GM18502 (cell line): ENCODE data around the gene MAPK8.
"Not testable (repeated sequence)": the region's sequence is repeated elsewhere in the genome, so short reads cannot be mapped to it uniquely, and the experiment has no call there.

Experiments
- ATAC-seq: cut with Tn5 transposase; IDR thresholded peaks from one replicate; pipeline ENCODE4 v1.9.1; 2021; ENCODE audit warnings: mild to moderate bottlenecking; ENCODE audit not compliant: unreplicated experiment, poor library complexity

MAPK8 gene

DNA sequence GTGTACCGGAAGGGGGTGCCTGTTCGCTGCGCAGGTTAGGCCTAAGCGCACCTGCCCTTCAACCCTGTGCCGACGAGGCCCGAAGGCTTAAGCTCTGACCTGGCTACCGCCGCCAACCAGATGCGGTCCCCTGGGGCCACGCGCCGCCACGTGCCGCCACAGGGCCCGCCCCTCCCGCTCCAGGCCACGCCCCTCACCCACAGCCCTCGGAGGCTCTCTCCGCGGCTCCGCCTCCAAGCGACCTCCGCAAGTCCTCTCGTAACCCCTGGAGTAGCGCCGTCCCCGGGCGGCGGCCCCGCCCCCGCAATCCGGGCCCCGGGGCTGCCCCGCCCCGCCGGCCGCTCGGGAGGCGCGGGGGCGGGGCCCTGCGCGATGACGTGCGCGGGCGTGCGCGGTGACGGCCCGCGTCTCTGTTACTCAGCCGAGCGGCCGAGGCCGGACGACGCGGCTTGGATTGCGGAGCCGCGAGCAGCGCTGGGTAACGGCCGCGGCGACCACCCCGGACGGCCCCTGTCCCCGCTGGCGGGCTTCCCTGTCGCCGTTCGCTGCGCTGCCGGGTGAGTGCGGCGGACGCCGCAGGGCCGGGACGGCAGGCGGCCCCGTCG lies at the start of gene MAPK8:
MAPK8 (plus strand) TSS at position 413 of the 605 bp plus-strand sequence. CDS start 94,984 bp downstream, outside the sequence.
- ATAC-seq: peak; percentile 84

DNA sequence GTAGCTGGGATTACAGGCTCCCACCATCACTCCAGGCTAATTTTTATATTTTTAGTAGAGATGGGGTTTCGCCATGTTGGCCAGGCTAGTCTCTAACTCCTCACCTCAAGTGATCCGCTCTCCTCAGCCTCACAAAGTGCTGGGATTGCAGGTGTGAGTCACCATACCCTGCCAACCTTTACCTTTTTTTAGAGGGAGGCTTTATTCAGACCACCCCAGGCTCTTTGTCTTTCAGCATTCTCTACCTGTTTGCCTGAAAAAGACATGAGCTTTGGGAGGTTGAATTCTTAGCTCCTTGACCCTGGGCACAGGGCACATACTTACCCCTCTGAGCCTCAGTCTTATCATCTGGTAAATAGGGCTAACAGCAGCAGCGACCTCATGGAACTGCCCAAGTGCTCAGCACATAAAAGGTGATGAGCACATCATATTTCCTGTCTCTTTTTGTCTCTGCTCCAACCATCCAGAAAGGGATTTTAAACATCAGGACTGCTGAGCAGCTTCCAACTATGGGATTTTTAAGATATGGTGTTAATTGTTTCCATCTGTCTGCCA lies 49.0 kb upstream of the MAPK8 start:
- no peak for ATAC-seq

DNA sequence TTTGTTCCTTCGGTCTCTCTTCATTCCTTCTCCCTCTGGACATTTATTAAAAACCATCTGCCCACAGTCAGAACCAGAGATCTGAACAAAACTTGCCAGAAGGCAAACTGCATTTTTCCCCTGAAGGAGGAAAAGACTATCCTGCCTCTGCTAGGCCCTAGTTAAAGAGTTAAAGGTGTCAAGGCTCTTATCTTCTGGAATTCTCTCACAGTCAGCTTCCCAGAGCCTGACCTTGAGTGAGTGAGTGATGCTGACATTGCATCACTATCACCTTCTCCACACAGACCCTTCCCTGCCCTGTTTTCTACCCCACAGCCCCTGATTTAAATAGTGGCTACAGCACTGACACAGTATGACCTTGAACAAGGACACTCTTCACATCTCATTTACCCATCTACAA lies 48.4 kb upstream of the MAPK8 start:
- ATAC-seq: no peak

DNA sequence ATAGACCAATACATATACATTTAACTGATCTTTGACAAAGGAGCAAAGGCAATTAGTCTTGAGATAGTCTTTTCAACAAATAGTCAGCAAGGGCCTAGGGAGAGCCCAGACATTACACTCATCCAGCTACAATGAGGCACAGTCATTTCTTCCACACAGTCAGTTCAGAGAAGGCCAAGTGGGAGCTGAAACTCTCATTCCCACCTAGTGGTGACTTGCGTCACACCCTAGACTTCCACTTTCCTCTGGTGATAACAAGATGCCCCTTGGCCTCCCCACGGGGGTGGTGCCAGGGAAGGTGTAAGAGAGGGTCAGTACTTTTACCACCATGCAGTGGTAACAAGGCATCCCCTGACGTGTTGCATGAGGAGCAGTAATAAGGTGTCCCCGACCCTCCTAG lies 39.9 kb upstream of the MAPK8 start:
- ATAC-seq: no peak

DNA sequence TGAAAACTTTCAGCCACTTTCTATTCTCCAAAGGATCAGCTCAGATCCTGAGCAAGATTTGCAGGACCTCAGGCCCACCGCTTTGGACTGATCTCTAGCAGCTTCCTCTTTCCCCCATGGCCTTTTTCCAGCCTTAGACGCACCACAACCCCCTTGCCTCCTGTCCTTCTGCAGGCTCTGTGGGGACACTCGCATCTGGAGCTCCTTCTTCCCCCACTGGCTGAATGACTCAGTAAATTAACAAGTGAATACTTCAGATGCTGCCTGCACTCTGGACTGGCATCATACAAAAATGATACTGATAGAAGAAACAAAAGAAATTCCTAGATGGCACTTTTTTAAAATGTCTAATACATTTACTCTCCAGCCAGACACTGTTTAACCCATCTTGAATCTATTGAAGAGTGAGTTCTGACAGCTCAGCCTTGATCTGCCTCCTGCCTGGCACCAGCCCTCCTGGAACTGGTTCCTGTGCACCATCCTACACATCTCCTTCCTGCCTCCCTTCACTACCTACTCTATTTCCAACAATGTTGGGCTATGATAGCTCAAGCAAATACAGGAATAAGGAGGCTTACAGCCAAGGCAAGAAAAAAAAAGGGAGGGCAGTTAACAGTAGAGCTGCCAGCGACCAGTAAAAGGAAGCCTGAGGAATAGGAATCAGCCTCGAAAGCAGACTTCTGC lies 35.3 kb upstream of the MAPK8 start:
- no peak for ATAC-seq

DNA sequence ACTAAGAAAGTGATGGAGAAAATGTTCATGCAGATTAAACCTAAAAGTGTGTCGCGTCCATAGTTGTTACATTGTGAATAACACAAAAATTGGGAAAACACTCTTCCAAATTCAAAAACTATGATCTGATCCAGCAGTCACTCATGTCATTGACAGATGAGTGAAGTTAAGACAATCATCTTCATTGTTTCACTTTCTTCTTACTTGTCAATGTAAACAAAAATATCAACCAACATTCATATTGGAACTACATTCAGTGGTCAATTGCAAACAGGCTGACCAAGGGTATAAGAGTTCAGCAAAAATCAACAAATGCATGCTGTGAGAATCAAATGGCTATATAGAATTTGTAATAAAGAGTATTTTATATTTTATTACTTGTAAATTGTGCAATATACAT lies 33.8 kb upstream of the MAPK8 start:
- ATAC-seq: no peak

DNA sequence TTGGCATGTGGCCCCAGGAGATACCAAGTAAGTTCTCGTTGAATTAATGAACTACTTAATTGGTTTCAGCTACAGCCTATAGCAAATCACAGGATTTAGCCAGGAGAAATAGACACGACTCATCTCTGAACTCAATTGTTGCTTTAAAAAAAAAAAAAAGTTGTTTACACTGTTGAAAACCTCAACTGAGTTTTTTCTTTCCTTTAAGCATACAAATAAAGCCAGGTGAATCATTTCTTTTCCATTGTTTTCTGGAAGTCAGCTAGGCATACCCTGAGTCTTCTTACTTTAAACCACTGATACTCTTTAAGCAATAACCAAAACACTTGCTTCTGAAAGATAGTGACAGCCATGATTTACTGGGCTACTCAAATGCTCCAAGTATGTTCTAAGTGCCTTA lies 32.7 kb upstream of the MAPK8 start:
- no peak for ATAC-seq

DNA sequence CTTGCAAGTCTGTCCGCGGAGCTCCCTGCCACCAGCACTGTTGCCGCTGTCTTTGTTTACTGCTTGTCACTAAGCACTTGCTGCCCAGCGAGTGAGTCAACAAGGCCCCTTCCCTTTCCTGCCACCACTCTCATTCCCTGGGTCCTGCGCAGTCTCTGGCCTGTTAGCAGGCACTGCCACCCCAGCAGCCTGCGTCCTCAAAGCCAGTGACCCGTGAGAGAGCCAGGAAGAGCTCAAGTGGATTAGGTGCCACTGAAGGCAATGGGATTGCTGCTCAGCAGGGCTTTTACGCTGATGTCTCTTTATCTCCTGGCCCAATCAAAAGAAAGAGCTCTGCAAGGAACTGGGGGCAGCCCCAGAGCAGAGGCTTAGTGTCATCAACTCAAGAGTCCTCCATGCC lies 31.8 kb upstream of the MAPK8 start, which contains the start of gene FRMPD2:
FRMPD2 (minus strand) TSS at position 61 of the 400 bp plus-strand sequence. CDS start 129 bp downstream, outside the sequence.
- ATAC-seq: no peak

DNA sequence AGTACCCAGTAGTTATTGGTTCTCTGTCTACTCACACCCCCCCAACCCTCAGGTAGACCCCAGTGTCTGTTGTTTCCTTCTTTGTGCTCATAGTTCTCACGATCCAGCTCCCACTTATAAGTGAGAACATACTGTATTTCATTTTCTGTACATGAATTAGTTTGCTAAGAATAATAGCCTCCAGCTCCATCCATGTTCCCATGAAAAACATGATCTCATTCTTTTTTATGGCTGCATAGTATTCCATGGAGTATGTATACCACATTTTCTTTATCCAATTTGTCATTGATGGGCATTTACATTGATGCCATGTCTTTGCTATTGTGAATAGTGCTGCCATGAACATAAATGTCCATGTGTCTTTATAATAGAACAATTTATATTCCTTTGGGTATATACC lies 29.4 kb upstream of the MAPK8 start:
- ATAC-seq: no peak

DNA sequence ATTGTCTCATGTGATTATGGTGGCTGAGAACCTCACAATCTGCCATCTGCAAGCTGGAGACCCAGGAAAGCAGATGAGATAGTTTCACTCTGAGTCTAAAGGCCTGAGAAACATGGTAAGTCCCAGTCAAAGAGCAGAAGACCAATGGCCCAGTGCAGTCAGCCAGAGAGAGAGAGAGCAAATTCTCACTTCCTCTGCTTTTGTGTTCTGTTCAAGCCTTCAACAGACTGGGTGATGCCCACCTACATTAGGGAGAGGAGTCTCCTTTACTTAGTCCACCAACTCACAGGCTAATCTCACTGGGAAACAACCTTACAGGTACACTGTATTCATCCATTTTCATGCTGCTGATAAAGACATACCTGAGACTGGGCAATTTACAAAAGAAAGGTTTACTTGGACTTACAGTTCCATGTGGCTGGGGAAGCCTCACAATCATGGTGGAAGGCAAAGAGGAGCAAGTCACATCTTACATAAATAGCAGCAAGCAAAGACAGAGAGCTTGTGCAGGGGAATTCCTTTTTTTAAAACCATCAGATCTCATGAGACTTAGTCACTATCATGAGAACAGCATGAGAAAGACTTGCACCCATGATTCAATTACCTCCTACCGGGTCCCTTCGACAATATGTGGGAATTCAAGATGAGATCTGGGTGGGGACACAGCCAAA lies 27.3 kb upstream of the MAPK8 start:
- peak; percentile 90 for ATAC-seq

DNA sequence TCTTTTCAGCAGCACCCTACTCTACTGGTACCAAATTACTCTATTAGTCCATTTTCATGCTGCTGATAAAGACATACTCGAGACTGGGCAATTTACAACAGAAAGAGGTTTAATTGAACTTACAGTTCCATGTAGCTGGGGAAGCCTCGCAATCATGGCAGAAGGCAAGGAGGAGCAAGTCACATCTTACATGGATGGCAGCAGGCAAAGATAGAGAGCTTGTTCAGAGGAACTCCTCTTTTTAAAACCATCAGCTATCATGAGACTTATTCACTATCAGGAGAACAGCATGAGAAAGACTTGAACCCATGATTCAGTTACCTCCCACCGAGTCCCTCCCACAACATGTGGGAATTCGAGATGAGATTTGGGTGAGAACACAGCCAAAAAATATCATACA lies 24.8 kb upstream of the MAPK8 start:
- ATAC-seq: not testable (repeated sequence)

DNA sequence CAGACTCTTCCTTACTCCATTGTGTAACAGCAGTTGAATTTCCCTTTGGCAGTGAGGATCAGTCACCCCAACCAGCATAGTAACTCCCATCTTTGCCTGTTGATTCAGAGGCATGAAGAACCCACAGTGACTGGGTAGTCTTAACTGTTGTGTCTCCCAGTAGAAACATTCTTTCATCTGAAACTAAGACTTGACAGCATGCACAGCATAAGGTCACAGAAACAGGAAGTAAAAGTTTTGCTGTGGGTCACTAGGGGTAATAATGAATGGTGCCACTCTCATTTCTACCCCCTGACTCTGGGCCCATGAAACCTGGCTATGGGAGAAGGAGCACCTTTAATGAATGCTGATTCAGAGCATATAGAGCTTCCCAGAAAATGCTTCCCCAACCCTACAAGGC lies 23.6 kb upstream of the MAPK8 start:
- peak; percentile 66 for ATAC-seq

DNA sequence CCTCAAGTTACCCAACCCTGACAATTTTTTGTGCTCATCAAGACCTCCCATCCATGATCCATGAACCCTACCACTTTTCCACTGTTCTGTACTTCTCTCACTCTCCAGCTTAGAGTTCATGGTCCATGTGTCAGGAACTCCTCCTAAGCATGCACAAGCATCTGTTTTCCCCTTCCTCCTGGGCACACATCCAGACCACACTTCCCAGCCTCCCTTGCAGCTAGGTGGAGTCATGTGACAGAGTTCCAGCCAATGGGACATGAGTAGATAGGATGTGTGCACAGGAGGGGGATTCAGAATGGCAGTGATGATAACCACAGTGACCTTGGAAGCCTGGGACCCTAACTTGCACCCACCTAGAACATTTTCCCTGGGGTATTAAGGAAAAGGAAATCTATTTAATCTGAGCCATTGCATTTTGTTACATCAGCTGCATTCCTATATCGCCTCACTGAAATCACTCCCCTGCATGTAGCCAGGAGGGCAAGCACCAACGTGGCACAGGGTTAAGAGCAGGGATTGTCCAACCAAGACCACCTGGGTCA lies 22.4 kb upstream of the MAPK8 start:
- ATAC-seq: no peak

DNA sequence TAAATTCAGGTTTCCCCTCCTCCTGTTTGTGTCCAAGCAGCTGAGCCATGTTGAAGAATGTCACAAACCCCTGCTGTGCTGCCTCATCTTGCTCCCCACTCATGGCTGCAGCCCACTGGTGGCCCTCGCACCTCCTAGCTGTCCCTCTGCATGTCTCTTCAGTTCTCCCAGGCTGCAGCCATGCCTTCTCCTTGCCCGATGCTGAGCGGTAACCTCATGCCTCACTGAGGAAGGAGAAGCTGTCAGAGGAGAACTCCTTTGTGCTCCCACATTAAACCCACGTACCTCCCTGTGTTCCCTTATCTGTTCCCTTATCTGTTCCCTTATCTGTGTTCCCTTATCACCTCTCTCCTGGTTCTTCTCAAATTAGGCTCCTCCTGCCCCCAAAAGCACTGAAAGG lies 21.7 kb upstream of the MAPK8 start:
- ATAC-seq: no peak

DNA sequence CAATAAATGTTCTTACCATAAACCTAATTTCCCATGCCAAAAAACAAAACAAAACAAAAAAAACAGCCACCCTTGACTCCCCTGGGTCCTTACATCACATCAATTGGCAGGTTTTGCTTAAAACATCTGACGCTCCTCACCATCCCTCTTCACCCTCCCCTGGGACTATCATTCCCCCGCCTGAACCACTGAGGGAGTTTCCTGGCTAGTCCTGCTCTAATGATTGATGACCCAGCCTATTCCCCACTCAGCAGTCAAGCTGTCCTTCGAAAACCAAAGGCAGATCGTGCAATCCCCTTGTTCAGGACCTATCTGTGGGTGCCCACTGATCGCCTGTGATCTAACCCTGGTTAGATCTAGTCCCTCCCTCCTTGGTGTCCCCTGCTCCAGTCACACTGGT lies 20.8 kb upstream of the MAPK8 start:
- no peak for ATAC-seq

DNA sequence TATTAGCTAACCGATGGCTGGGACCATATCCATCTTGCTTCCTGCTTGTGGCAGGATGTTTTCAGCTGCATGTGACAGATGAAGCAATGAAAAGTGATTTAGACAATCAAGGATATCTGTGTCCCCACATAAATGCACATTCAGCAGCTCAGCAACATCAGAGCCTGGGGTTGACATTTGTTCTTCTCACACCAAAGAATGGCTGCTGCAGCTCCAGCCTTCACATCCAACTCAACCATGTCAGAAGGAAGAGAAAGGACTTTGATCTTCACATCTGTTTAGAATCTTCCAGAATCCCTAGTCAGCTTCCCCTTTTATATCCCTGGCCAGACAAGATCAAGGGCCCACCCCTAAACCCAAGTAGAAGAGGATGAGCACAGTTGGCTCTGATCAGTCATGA lies 20.1 kb upstream of the MAPK8 start:
- no peak for ATAC-seq

DNA sequence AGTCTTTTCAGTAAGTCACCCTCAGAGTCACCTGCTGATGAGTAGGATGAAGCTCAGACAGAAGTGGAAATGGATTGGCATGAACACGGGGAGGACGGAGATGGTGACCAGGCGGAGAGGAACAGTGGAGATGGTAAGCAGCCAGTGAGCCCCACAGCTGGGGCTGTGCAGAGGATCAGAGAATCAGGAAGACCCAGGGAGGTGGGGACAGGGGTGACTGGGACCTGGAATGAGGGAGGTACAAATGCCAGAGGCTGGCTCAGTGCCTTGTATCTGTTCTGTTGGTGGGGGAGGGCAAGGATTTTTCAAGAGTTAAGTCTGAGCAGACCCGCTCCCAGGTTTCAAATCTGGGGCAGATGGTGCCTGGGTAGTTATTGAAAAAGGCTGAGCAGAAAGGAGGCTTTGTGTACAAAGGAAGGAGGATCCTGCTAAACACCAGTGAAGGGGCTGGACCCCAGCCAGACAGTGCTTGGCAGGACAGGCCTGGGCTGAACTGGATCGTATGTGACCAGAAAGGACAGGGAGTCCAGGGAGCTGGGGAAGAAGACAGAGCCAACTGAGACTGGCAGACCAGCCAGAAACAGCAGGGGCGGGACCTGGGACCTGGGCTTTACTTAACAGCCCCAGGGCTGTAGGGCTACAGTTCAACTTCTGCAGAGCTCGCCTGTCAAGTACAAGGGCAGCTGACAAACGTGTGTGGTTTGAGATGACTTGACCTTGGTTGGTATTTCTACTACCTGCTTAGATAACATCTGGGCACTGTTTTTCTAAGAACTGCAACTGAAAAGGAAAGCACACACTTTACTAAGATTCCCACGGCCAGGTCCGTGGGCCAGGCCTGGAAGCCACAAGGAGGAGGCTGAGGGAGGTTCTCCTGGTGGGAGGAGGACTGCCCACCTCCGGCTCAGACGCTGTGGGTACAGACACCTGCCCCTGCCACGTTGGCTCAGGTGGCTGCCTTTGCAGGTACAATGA lies 18.8 kb upstream of the MAPK8 start:
- peak; percentile 53 for ATAC-seq

DNA sequence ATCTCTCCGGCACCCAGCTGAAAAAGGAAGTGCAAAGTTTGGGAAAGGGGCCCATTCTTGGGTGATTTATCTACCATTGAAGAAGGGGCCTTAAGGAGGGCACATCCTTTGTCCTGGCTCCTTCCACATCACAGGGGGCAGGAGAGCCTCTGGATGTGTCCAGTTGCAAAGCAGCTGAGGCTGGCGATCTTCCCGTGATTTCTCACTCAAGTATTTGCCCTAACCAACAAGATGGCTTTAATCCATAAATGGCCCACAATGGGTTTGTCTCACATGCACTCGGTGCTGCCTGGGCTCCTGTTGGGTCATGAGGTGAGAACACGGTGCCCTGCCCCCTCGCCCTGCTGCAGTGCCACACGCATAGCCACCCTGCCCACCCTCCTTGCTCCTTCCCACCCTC lies 17.8 kb upstream of the MAPK8 start:
- ATAC-seq: no peak

DNA sequence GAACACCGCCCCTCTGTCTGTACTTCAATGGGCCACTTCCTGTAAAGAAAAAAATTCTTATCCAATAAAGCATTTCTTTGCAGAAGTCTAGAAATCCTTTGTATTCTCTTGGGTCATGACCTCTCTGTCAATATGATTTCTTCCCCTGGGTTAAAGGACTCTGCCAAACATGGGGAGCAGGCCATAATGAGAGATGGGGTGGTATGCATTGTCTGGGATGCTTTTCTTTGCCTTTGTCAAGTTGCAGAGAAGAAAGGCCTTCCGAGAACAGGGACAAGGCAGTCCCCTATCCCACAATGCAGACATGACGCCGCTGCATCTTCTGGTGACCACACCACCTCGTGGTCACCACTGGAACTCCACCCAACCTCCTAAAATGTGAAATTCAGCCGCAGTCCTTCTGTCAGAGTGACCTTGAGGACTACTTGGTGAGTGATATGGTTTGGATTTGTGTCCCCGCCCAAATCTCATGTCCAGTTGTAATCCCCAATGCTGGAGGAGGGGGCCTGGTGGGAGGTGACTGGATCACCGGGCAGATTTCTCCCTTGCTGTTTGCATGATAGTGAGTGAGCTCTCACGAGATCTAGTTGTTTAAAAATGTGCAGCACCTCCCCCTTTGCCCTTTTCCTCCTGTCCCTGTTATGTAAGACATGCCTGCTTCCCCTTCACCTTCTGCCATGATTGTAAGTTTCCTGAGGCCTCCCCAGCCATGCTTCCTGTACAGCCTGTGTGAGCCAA lies 16.8 kb upstream of the MAPK8 start:
- ATAC-seq: peak; percentile 50
